Uterus (tissue), 4 donors: Measurements from ENCODE around the gene DNAH17. TPM values are rescaled to one million over a fixed set of nuclear protein-coding genes. Genes with fewer than 3 reads are reported as not detected.

ENCODE experiments used
- DNase-seq, 2 donors: peaks; one replicate each; pipeline ENCODE4 v3.0.0-alpha.2; 2019 to 2020
- H3K27ac ChIP-seq, 2 donors: fragments of 200-600 bp; sonication (generic); 1 replicate in 1 of 2; 2 replicates in 1 of 2; pipeline ENCODE4 v1.5.1; 2016 to 2018
- H3K27me3 ChIP-seq, 2 donors: fragments of 200-600 bp; sonication (generic); one replicate each; pipeline ENCODE4 v1.5.1; 2018 to 2019; ENCODE audit warnings: control low read depth in 1 of 2
- H3K36me3 ChIP-seq, 2 donors: fragments of 200-600 bp; sonication (generic); one replicate each; pipeline ENCODE4 v1.5.1; 2019; ENCODE audit warnings: control low read depth in 1 of 2
- H3K4me1 ChIP-seq, 2 donors: fragments of 200-600 bp; sonication (generic); one replicate each; pipeline ENCODE4 v1.5.1; 2018 to 2019; ENCODE audit warnings: control low read depth in 1 of 2
- H3K4me3 ChIP-seq, 2 donors: fragments of 200-600 bp; sonication (generic); 1 replicate in 1 of 2; 2 replicates in 1 of 2; pipeline ENCODE4 v1.5.1; 2018 to 2019; ENCODE audit warnings: mild to moderate bottlenecking in 1 of 2
- H3K9me3 ChIP-seq, 2 donors: fragments of 200-600 bp; sonication (generic); one replicate each; pipeline ENCODE4 v1.5.1; 2019; ENCODE audit warnings: control low read depth in 1 of 2
- POLR2A ChIP-seq, 2 donors: fragments of 450-650 bp; IDR thresholded peaks; one replicate each; pipeline ENCODE4 v1.6.1; 2016; ENCODE audit warnings: antibody characterized with exemption in 2 of 2, mild to moderate bottlenecking in 1 of 2, moderate library complexity in 1 of 2
- intact Hi-C: fragments of 100-400 bp; cut with DNase I; formaldehyde crosslinking; loops from one replicate; pipeline ENCODE4 v1.15.1; 2023; ENCODE audit warnings: low total_unique reads
- total RNA-seq, 4 donors: library from RNA; depleted of rRNA in 3 of 4; stranded (reverse); fragments of >200 nt in 3 of 4; gene quantifications; one replicate each; pipeline versions ENCODE4 v1.1.0 to v1.2.4, GENCODE V29; 2014 to 2023
- TF ChIP-seq, protein P1 (sequence below), 4 experiments: fragments of 200-600 bp in 2 of 4; fragments of 450-650 bp in 2 of 4; sonication (generic) in 2 of 4; IDR thresholded peaks; one replicate each; pipeline ENCODE4 v1.5.1; 2016 to 2019; ENCODE audit warnings: antibody characterized with exemption in 4 of 4, mild to moderate bottlenecking in 2 of 4, moderate library complexity in 1 of 4
- donor health status: DM: yes; HTN: yes; CAD: no.

Gene DNAH17
- total RNA-seq, 4 donors from 2014 or later: 0.03 to 1.1 TPM; not detected in 2

- intact Hi-C loops: no loop called here
- Histone ChIP-seq H3K36me3 (no peaks in the 10 kb centered on the region), H3K4me1 (no peaks in the 10 kb centered on the region), H3K27me3 (no peaks in the 10 kb centered on the region), H3K4me3 (no peak overlapping the region), H3K27ac (no peak overlapping the region), H3K9me3 (no peaks in the 10 kb centered on the region)
- TF ChIP-seq, protein P1, sequence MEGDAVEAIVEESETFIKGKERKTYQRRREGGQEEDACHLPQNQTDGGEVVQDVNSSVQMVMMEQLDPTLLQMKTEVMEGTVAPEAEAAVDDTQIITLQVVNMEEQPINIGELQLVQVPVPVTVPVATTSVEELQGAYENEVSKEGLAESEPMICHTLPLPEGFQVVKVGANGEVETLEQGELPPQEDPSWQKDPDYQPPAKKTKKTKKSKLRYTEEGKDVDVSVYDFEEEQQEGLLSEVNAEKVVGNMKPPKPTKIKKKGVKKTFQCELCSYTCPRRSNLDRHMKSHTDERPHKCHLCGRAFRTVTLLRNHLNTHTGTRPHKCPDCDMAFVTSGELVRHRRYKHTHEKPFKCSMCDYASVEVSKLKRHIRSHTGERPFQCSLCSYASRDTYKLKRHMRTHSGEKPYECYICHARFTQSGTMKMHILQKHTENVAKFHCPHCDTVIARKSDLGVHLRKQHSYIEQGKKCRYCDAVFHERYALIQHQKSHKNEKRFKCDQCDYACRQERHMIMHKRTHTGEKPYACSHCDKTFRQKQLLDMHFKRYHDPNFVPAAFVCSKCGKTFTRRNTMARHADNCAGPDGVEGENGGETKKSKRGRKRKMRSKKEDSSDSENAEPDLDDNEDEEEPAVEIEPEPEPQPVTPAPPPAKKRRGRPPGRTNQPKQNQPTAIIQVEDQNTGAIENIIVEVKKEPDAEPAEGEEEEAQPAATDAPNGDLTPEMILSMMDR (IDR thresholded peaks at IDR 0.05): no peak
- TF ChIP-seq POLR2A (IDR thresholded peaks at IDR 0.05): no peak
- no peak for DNase-seq
These were observed 50.8 kb downstream of the DNAH17 start for GRCh38 chr17:78526231-78527025.

GRCh38 chr17:78525511-78526160, 51.6 kb downstream of the DNAH17 start:
- Histone ChIP-seq H3K27me3 (no peaks in the 10 kb centered on the region), H3K36me3 (no peaks in the 10 kb centered on the region), H3K9me3 (no peaks in the 10 kb centered on the region), H3K27ac (no peak overlapping the region), H3K4me3 (no peak overlapping the region), H3K4me1 (no peaks in the 10 kb centered on the region)
- intact Hi-C loops: no loop called here
- no peak for DNase-seq
- TF ChIP-seq, protein P1 (IDR thresholded peaks at IDR 0.05): no peak
- no peak for TF ChIP-seq POLR2A (IDR thresholded peaks at IDR 0.05)

GRCh38 chr17:78524870-78525510, 52.2 kb downstream of the DNAH17 start:
- intact Hi-C loops: no loop called here
- no peak for DNase-seq
- no peaks in the 10 kb centered on the region for H3K9me3 ChIP-seq

DNA sequence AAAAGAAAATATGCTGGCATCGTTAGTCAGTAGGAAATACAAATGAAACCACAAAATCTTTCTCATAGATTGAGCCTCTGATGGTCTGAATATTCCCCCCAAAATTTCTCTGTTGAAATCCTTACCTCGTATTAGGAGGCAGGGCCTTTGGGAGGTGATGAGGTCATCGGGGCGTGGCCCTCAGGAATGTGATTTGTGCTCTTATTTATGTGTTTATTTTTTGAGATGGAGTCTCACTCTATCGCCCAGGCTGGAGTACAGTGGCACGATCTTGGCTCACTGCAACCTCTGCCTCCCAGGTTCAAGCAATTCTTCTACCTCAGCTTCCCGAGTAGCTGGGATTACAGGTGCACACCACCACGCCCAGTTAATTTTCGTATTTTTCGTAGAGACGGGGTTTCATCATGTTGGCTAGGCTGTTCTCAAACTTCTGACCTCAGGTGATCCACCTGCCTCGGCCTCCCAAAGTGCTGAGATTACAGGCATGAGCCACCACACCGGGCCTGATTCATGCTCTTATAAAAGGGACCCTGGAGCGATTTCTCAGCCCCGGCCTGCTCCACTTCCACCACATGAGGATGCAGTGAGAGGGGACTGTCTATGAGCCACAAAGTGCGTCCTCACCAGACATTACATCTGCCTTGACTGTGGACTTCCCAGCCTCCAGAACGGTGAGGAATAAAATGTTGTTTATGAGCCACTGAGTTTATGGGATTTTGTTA, 53.1 kb downstream of the DNAH17 start:
- intact Hi-C loops: no loop called here
- H3K4me1 ChIP-seq: no peaks in the 10 kb centered on the region
- TF ChIP-seq, protein P1 (IDR thresholded peaks at IDR 0.05): no peak
- TF ChIP-seq POLR2A (IDR thresholded peaks at IDR 0.05): no peak
- H3K9me3 ChIP-seq: no peaks in the 10 kb centered on the region
- DNase-seq: no peak
- H3K4me3 ChIP-seq: no peak overlapping the region
- H3K27me3 ChIP-seq: no peaks in the 10 kb centered on the region
- no peak overlapping the region for H3K27ac ChIP-seq
- H3K36me3 ChIP-seq: no peaks in the 10 kb centered on the region

More at GRCh38 chr17:78524870-78525510, 52.2 kb downstream of the DNAH17 start:
- H3K4me1 ChIP-seq: no peaks in the 10 kb centered on the region
- no peak for TF ChIP-seq POLR2A (IDR thresholded peaks at IDR 0.05)
- TF ChIP-seq, protein P1 (IDR thresholded peaks at IDR 0.05): no peak
- H3K4me3 ChIP-seq: no peak overlapping the region
- no peak overlapping the region for H3K27ac ChIP-seq
- H3K27me3 ChIP-seq: no peaks in the 10 kb centered on the region
- H3K36me3 ChIP-seq: no peaks in the 10 kb centered on the region
